OCI-LY3 (cell line): ENCODE measurements around the gene FAM53A.

Experiments
- H2AFZ ChIP-seq: fragments of 200-600, 300-600 bp; shearing (Covaris generic); 2 replicates; pipeline ENCODE4 v1.6.0; 2014; ENCODE audit warnings: antibody characterized with exemption, low read depth, low read length
- H3K27ac ChIP-seq: fragments of 200-600, 300-600 bp; sonication (generic); 2 replicates; pipeline ENCODE4 v1.5.1; 2014; ENCODE audit warnings: mild to moderate bottlenecking, low read length, moderate library complexity, mixed read lengths
- H3K27me3 ChIP-seq: fragments of 200-600, 300-600 bp; sonication (generic); 2 replicates; pipeline ENCODE4 v1.6.1; 2014; ENCODE audit warnings: low read depth, low read length, mixed read lengths
- H3K36me3 ChIP-seq: fragments of 200-600, 300-600 bp; sonication (generic); replicated peaks from 2 replicates; pipeline ENCODE3; 2014; ENCODE audit warnings: low read depth, low read length, mixed read lengths
- H3K4me1 ChIP-seq: fragments of 300-600, 200-600 bp; sonication (generic); 2 replicates; pipeline ENCODE4 v1.6.1; 2014; ENCODE audit warnings: low read length, mixed read lengths
- H3K4me2 ChIP-seq: fragments of 200-600, 300-600 bp; sonication (generic); 2 replicates; pipeline ENCODE4 v1.6.1; 2014; ENCODE audit warnings: low read length, mixed read lengths
- H3K4me3 ChIP-seq: fragments of 300-600, 200-600 bp; sonication (generic); 2 replicates; pipeline ENCODE4 v1.5.1; 2014; ENCODE audit warnings: antibody characterized with exemption, mild to moderate bottlenecking, low read length, moderate library complexity
- H3K79me2 ChIP-seq: fragments of 300-600, 200-600 bp; shearing (Covaris generic); 2 replicates; pipeline ENCODE4 v1.6.1; 2014; ENCODE audit warnings: mild to moderate bottlenecking, low read length, mixed read lengths
- H3K9ac ChIP-seq: fragments of 300-600, 200-600 bp; shearing (Covaris generic); 2 replicates; pipeline ENCODE4 v1.6.0; 2014; ENCODE audit warnings: mild to moderate bottlenecking, low read length, moderate library complexity
- H3K9me3 ChIP-seq: fragments of 200-600, 300-600 bp; shearing (Covaris generic); 2 replicates; pipeline ENCODE4 v1.6.1; 2014; ENCODE audit warnings: low read length, mixed read lengths; ENCODE audit not compliant: insufficient read depth
- H4K20me1 ChIP-seq: fragments of 200-600, 300-600 bp; sonication (generic); 2 replicates; pipeline ENCODE4 v1.6.1; 2016; ENCODE audit warnings: low read length, mixed read lengths; ENCODE audit not compliant: insufficient read depth
- CTCF ChIP-seq: fragments of 200-600, 300-600 bp; sonication (generic); IDR thresholded peaks from 2 replicates; pipeline ENCODE4 v1.5.1; 2014; ENCODE audit warnings: antibody characterized with exemption, low read length, low read depth
- EZH2phosphoT487 ChIP-seq: fragments of 200-600 bp; shearing (Covaris generic); IDR thresholded peaks from 2 replicates; pipeline ENCODE4 v1.6.1; 2018; ENCODE audit warnings: antibody characterized with exemption, mixed run types, low read depth

FAM53A gene

DNA sequence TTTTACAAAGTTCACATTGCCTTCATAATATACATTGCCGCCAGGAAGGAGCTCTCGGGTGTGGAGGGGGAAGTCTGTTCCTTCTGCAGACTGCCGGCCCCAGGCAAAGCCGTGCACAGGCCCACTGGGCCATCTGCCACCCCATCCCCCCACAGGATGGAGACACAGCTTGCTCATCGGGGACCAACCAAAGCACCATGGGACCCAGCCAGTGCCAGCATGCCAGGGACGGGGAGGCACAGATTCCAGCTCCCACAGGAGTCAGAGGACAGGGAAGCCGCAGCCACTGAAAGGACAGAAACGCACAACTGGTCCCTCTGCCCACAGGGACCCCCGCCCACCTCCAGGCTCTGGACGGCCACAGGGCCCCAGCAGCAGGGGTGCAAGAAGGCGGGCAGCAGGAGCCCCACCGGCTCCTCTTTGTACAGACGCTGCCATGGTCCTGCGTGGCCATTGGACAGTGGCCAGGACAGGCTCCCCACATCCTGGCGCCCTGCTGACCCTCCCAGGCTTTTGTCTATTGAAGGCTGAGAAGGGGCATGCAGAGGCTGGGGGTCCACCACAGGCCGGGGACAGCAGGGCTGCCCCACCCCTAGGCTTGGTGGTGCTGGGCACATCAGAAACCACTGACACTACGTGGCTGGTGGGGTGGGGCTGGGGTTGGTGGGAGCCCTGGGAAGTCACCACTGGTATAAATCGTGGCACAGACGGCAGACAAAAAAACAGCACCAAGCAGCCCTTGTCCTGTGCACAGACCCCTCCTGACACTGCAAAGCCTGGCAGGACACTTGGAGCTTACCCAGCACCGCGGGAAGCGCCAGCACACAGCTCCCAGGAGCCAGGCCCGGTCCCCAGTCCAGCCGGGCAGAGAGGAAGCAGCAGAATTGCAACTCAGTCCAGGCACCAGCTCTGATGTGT is 89.0 kb downstream of the FAM53A start:
- H3K9ac ChIP-seq = no peak overlapping the region
- no peaks in the 10 kb centered on the region for H3K9me3 ChIP-seq
- H2AFZ ChIP-seq = no peak overlapping the region
- H3K27ac ChIP-seq = no peak overlapping the region
- no peaks in the 10 kb centered on the region for H3K36me3 ChIP-seq
- no peak overlapping the region for H3K4me2 ChIP-seq
- TF ChIP-seq CTCF = no peak
- no peak for TF ChIP-seq EZH2phosphoT487
- no peaks in the 10 kb centered on the region for H3K79me2 ChIP-seq
- no peaks in the 10 kb centered on the region for H3K4me1 ChIP-seq
- H4K20me1 ChIP-seq = no peaks in the 10 kb centered on the region
- H3K4me3 ChIP-seq = no peak overlapping the region
- 0 out of 2 replicates have a peak, but pooled peaks cover 4% of the 10 kb centered on the region for H3K27me3 ChIP-seq

GRCh38 chr4:1593881-1594345 is 90.2 kb downstream of the FAM53A start:
- TF ChIP-seq CTCF (no peak), EZH2phosphoT487 (no peak)
- Histone ChIP-seq H3K9me3 (no peaks in the 10 kb centered on the region), H4K20me1 (no peaks in the 10 kb centered on the region), H3K9ac (no peak overlapping the region), H2AFZ (no peak overlapping the region), H3K4me3 (no peak overlapping the region), H3K4me1 (no peaks in the 10 kb centered on the region), H3K36me3 (no peaks in the 10 kb centered on the region), H3K27ac (no peak overlapping the region), H3K79me2 (no peaks in the 10 kb centered on the region), H3K27me3 (peaks cover 11% of the 10 kb centered on the region; the same call in 1 of the 2 replicates), H3K4me2 (no peak overlapping the region)

GRCh38 chr4:1593458-1593857 is 90.7 kb downstream of the FAM53A start:
- Histone ChIP-seq H3K4me1 (no peaks in the 10 kb centered on the region), H3K36me3 (no peaks in the 10 kb centered on the region), H3K4me2 (no peak overlapping the region), H3K27ac (no peak overlapping the region), H3K9me3 (no peaks in the 10 kb centered on the region), H3K4me3 (no peak overlapping the region), H3K9ac (no peak overlapping the region), H2AFZ (no peak overlapping the region), H3K79me2 (no peaks in the 10 kb centered on the region), H4K20me1 (no peaks in the 10 kb centered on the region), H3K27me3 (peaks cover 16% of the 10 kb centered on the region; the same call in 1 of the 2 replicates)
- TF ChIP-seq CTCF = no peak
- TF ChIP-seq EZH2phosphoT487 = no peak

DNA sequence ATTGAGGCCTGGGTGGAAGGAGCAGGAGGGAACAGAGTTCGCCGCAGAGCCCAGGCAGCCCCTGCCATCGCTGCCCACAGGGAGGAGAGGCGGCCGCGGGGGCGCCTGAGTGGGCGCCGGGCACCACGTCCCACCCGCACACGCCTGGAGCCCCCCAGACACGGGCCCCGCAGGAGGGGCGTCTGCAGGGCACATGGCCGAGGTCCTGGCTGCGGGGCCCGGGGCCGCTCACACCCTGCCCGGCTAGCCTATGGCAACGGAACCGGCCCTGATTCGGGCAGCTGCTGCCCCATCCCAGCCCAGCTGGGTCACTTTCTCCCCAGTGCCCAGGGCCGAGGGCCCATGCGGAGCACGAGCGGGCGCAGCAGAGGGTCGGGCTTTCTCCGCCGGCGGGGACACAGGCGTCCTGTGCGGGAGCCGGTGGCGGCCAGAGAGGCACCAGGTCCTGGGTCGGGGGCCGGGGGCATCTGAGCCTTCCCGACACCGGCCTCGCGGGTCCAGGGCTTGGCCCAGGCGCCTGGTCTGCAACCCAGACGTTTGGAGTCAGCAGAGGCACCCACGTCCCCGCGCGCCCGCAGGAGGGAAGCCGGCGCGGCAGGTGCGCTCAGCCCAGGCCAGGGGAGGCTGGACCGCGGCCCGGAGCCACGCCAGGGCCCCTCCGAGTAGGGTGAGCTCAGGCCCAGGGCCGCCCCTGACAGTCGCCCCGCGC is 91.2 kb downstream of the FAM53A start:
- no peak overlapping the region for H3K27ac ChIP-seq

More for the DNA sequence above, 91.2 kb downstream of the FAM53A start:
- H3K36me3 ChIP-seq = no peaks in the 10 kb centered on the region
- no peak for TF ChIP-seq EZH2phosphoT487
- TF ChIP-seq CTCF = no peak
- no peaks in the 10 kb centered on the region for H3K9me3 ChIP-seq
- no peaks in the 10 kb centered on the region for H3K79me2 ChIP-seq
- H2AFZ ChIP-seq = no peak overlapping the region
- no peak overlapping the region for H3K4me3 ChIP-seq
- H3K4me2 ChIP-seq = no peak overlapping the region
- H3K27me3 ChIP-seq = peaks cover 16% of the 10 kb centered on the region; the same call in 1 of the 2 replicates
- H3K9ac ChIP-seq = no peak overlapping the region
- H4K20me1 ChIP-seq = no peaks in the 10 kb centered on the region
- no peaks in the 10 kb centered on the region for H3K4me1 ChIP-seq
